ENCODE data around the gene MEG3. TPM values are rescaled to one million over a fixed set of nuclear protein-coding genes. Genes with fewer than 3 reads are reported as not detected.

The MEG3 gene
- total RNA-seq, 2 experiments from 2014 or later: not detected

- no peak overlapping the region for H2AFZ ChIP-seq (ENCODE audit: low read length)
- POLR2A ChIA-PET: no interaction called here
- intact Hi-C loops (cut with micrococcal nuclease; ENCODE audit: unreplicated experiment): no loop called here
Measured at GRCh38 chr14:100865682-100866591, 40.0 kb downstream of the MEG3 start.

GRCh38 chr14:100866666-100867630 lies 41.0 kb downstream of the MEG3 start:
- Histone ChIP-seq H2AFZ (ENCODE audit: low read length) (no peak overlapping the region), H3K9me3 (ENCODE audit: low read length) (no peaks in the 10 kb centered on the region), H4K20me1 (ENCODE audit: insufficient read depth, low read length) (no peaks in the 10 kb centered on the region), H3K79me2 (ENCODE audit: insufficient read depth, low read depth, low read length) (no peaks in the 10 kb centered on the region), H3K9me2 (ENCODE audit: insufficient read depth, low read length) (no peaks in the 10 kb centered on the region), H3K36me3 (ENCODE audit: insufficient read depth, low read length) (no peaks in the 10 kb centered on the region), H3K4me3 (ENCODE audit: low read depth, low read length, poor library complexity, severe bottlenecking) (no peak overlapping the region), H3K4me1 (ENCODE audit: insufficient read depth, low read length, poor library complexity, severe bottlenecking) (no peaks in the 10 kb centered on the region), H3K4me2 (ENCODE audit: low read length) (no peak overlapping the region), H3K27ac (ENCODE audit: low read depth, low read length, poor library complexity, severe bottlenecking) (no peak overlapping the region)
- CTCF ChIA-PET (ENCODE audit: unreplicated experiment): no interaction called here
- POLR2A ChIA-PET: no interaction called here
- DNase-seq (ENCODE audit: low spot score): no peak
- BruUV-seq (replicated peaks): no TSS peak
- TF ChIP-seq EZH2phosphoT487 (IDR thresholded peaks at IDR 0.05; ENCODE audit: borderline replicate concordance, low read depth, low read length) (no peak), CTCF (conservative IDR thresholded peaks at IDR 0.05; ENCODE audit: low read length) (no peak)
- intact Hi-C loops (cut with micrococcal nuclease; ENCODE audit: unreplicated experiment): no loop called here

More at GRCh38 chr14:100865682-100866591, 40.0 kb downstream of the MEG3 start:
- BruUV-seq (replicated peaks): no TSS peak
- DNase-seq (ENCODE audit: low spot score): no peak
- H3K4me3 ChIP-seq (ENCODE audit: low read depth, low read length, poor library complexity, severe bottlenecking): no peak overlapping the region
- no peak overlapping the region for H3K4me2 ChIP-seq (ENCODE audit: low read length)
- no peaks in the 10 kb centered on the region for H3K36me3 ChIP-seq (ENCODE audit: insufficient read depth, low read length)
- CTCF ChIA-PET (ENCODE audit: unreplicated experiment): no interaction called here
- H3K9me3 ChIP-seq (ENCODE audit: low read length): no peaks in the 10 kb centered on the region
- no peaks in the 10 kb centered on the region for H3K4me1 ChIP-seq (ENCODE audit: insufficient read depth, low read length, poor library complexity, severe bottlenecking)
- no peak for TF ChIP-seq EZH2phosphoT487 (IDR thresholded peaks at IDR 0.05; ENCODE audit: borderline replicate concordance, low read depth, low read length)
- no peak for TF ChIP-seq CTCF (conservative IDR thresholded peaks at IDR 0.05; ENCODE audit: low read length)
- no peaks in the 10 kb centered on the region for H4K20me1 ChIP-seq (ENCODE audit: insufficient read depth, low read length)
- H3K27ac ChIP-seq (ENCODE audit: low read depth, low read length, poor library complexity, severe bottlenecking): no peak overlapping the region
- no peaks in the 10 kb centered on the region for H3K9me2 ChIP-seq (ENCODE audit: insufficient read depth, low read length)
- H3K79me2 ChIP-seq (ENCODE audit: insufficient read depth, low read depth, low read length): no peaks in the 10 kb centered on the region

Measured in OCI-LY7 (cell line).